ENCODE results near the gene TREX2.

TREX2 gene

GRCh38 chrX:153445856-153446635 lies at the start of gene TREX2:
Gene TREX2 (minus strand): TSS chrX:153446056. CDS start chrX:153445430, 626 bp downstream.
- DNase-seq = no peak

GRCh38 chrX:153495362-153495751 lies 49.5 kb upstream of the TREX2 start:
- no peak for DNase-seq

- DNase-seq = peak; percentile 32
Observed at GRCh38 chrX:153494541-153495361, 48.9 kb upstream of the TREX2 start, which contains the start of gene BGN. Gene BGN (plus strand): TSS chrX:153494980. CDS start chrX:153504632, 9,652 bp downstream.

GRCh38 chrX:153494061-153494460 lies 48.2 kb upstream of the TREX2 start:
- DNase-seq = no peak

- no peak for DNase-seq
Observed at GRCh38 chrX:153493085-153493484, 47.2 kb upstream of the TREX2 start.

- DNase-seq = no peak
Observed at GRCh38 chrX:153492543-153492942, 46.7 kb upstream of the TREX2 start.

- DNase-seq = no peak
Observed at GRCh38 chrX:153491918-153492317, 46.1 kb upstream of the TREX2 start.

- DNase-seq = no peak
Observed at GRCh38 chrX:153491351-153491914, 45.6 kb upstream of the TREX2 start.

GRCh38 chrX:153490217-153490930 lies 44.5 kb upstream of the TREX2 start:
- no peak for DNase-seq

GRCh38 chrX:153488231-153488914 lies 42.5 kb upstream of the TREX2 start:
- no peak for DNase-seq

- DNase-seq = no peak
Observed at GRCh38 chrX:153487590-153488071, 41.8 kb upstream of the TREX2 start.

GRCh38 chrX:153486171-153486570 lies 40.3 kb upstream of the TREX2 start:
- no peak for DNase-seq

GRCh38 chrX:153485396-153486080 lies 39.7 kb upstream of the TREX2 start:
- DNase-seq = no peak

- DNase-seq = no peak
Observed at GRCh38 chrX:153482376-153483015, 36.6 kb upstream of the TREX2 start.

GRCh38 chrX:153481043-153481442 lies 35.2 kb upstream of the TREX2 start:
- no peak for DNase-seq

- DNase-seq = no peak
Observed at GRCh38 chrX:153478746-153479145, 32.9 kb upstream of the TREX2 start.

- DNase-seq = no peak
Observed at GRCh38 chrX:153477901-153478300, 32.0 kb upstream of the TREX2 start.

GRCh38 chrX:153477364-153477857 lies 31.6 kb upstream of the TREX2 start:
- no peak for DNase-seq

- DNase-seq = no peak
Observed at GRCh38 chrX:153476666-153477363, 31.0 kb upstream of the TREX2 start.

- no peak for DNase-seq
Observed at GRCh38 chrX:153475751-153476281, 30.0 kb upstream of the TREX2 start.
